ENCODE measurements around the gene PYM1. TPM values are rescaled to one million over a fixed set of nuclear protein-coding genes. Genes with fewer than 3 reads are reported as not detected.

Gene PYM1
- polyA plus RNA-seq, 1 of the 3 experiments (the other 2 are of a cell fraction) = 36.3 TPM

- TF ChIP-seq REST (IDR thresholded peaks at IDR 0.05; ENCODE audit: low read depth, low read length) = no peak
- TF ChIP-seq FOXM1 (IDR thresholded peaks at IDR 0.05; ENCODE audit: low read depth) = no peak
- no peak for TF ChIP-seq RAD21 (IDR thresholded peaks at IDR 0.05; ENCODE audit: low read length)
- TF ChIP-seq NFIC (IDR thresholded peaks at IDR 0.05; ENCODE audit: borderline replicate concordance) = no peak
- TF ChIP-seq YY1 (IDR thresholded peaks at IDR 0.05; ENCODE audit: low read depth) = peak; percentile 44; the same call in 1 of the 2 replicates
- no peak for TF ChIP-seq GATA2 (CRISPR knock-in tag; IDR thresholded peaks at IDR 0.05)
- peak; percentile 55; the same call in 1 of the 2 replicates for TF ChIP-seq RFX5 (IDR thresholded peaks at IDR 0.05; ENCODE audit: low read length)
- TF ChIP-seq EZH2phosphoT487 (IDR thresholded peaks at IDR 0.05; ENCODE audit: borderline replicate concordance, low read depth) = no peak
- TF ChIP-seq EP300 (IDR thresholded peaks at IDR 0.05; ENCODE audit: borderline replicate concordance in 1 of 2, low read depth in 1 of 2, low read length in 1 of 2) = no peak
- TF ChIP-seq SIN3A (IDR thresholded peaks at IDR 0.05; ENCODE audit: borderline replicate concordance, low read depth, low read length) = peak; percentile 57; the same call in 1 of the 2 replicates
- TF ChIP-seq PBX3 (IDR thresholded peaks at IDR 0.05) = peak; percentile 100
- peak; percentile 78 for TF ChIP-seq TAF1 (IDR thresholded peaks at IDR 0.05; ENCODE audit: borderline replicate concordance, low read depth, low read length)
- TF ChIP-seq POLR2AphosphoS5 (IDR thresholded peaks at IDR 0.05; ENCODE audit: low read depth, low read length) = peak; percentile 77
- TF ChIP-seq MAX (IDR thresholded peaks at IDR 0.05; ENCODE audit: low read depth) = peak; percentile 59; the same call in 1 of the 2 replicates
- TF ChIP-seq TCF12 (IDR thresholded peaks at IDR 0.05) = peak; percentile 38; the same call in 1 of the 2 replicates
- peak; percentile 59; the same call in 1 of the 2 replicates for TF ChIP-seq USF1 (IDR thresholded peaks at IDR 0.05; ENCODE audit: borderline replicate concordance, low read depth)
- TF ChIP-seq JUND (IDR thresholded peaks at IDR 0.05) = no peak; the same call in 1 of the 2 replicates
Observed at GRCh38 chr12:55973599-55974307, 46.1 kb upstream of the PYM1 start, which contains the start of gene RAB5B (continued).
